ENCODE results near the gene KCNG2. TPM values are rescaled to one million over a fixed set of nuclear protein-coding genes. Genes with fewer than 3 reads are reported as not detected.

Gene KCNG2
- total and polyA plus RNA-seq, 4 donors: 0.03 to 0.23 (median 0.08) TPM; not detected in 1

DNA sequence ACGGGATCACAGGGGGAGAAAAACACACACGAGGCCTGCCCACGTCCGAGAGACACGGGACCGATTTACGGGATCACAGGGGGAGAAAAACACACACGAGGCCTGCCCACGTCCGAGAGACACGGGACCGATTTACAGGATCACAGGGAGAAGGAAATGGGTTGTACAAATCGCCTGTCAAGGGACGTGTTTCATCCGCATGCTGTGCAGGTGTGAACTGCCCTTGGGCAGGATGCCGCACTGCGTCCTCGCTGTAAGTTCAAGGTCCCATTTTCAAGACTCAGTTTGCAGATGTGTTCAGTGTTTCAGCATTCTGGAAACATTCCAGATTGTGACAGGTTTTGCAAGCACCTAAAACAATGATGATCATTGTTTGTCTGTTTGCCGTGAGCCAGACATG, 2.3 kb upstream of the KCNG2 start:
- TF ChIP-seq SP1 (IDR thresholded peaks at IDR 0.05) (no peak), HNF4G (IDR thresholded peaks at IDR 0.05) (no peak), YY1 (IDR thresholded peaks at IDR 0.05) (no peak), NR2F2 (IDR thresholded peaks at IDR 0.05) (no peak), ATF3 (IDR thresholded peaks at IDR 0.05) (no peak), RXRA (IDR thresholded peaks at IDR 0.05) (no peak), CTCF (IDR thresholded peaks at IDR 0.05; ENCODE audit: low read depth, low read length, missing input control) (no peak), EGR1 (IDR thresholded peaks at IDR 0.05; ENCODE audit: low read depth in 2 of 2) (no peak), RAD21 (IDR thresholded peaks at IDR 0.05) (no peak), TAF1 (conservative IDR thresholded peaks at IDR 0.05) (no peak), ZBTB33 (IDR thresholded peaks at IDR 0.05) (no peak), JUND (IDR thresholded peaks at IDR 0.05) (no peak), FOXA1 (IDR thresholded peaks at IDR 0.05) (no peak), FOXA2 (IDR thresholded peaks at IDR 0.05) (no peak), HNF4A (conservative IDR thresholded peaks at IDR 0.05) (no peak)
- TF ChIP-seq, protein P1, sequence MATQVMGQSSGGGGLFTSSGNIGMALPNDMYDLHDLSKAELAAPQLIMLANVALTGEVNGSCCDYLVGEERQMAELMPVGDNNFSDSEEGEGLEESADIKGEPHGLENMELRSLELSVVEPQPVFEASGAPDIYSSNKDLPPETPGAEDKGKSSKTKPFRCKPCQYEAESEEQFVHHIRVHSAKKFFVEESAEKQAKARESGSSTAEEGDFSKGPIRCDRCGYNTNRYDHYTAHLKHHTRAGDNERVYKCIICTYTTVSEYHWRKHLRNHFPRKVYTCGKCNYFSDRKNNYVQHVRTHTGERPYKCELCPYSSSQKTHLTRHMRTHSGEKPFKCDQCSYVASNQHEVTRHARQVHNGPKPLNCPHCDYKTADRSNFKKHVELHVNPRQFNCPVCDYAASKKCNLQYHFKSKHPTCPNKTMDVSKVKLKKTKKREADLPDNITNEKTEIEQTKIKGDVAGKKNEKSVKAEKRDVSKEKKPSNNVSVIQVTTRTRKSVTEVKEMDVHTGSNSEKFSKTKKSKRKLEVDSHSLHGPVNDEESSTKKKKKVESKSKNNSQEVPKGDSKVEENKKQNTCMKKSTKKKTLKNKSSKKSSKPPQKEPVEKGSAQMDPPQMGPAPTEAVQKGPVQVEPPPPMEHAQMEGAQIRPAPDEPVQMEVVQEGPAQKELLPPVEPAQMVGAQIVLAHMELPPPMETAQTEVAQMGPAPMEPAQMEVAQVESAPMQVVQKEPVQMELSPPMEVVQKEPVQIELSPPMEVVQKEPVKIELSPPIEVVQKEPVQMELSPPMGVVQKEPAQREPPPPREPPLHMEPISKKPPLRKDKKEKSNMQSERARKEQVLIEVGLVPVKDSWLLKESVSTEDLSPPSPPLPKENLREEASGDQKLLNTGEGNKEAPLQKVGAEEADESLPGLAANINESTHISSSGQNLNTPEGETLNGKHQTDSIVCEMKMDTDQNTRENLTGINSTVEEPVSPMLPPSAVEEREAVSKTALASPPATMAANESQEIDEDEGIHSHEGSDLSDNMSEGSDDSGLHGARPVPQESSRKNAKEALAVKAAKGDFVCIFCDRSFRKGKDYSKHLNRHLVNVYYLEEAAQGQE (IDR thresholded peaks at IDR 0.05): no peak
- Histone ChIP-seq H3K9ac (ENCODE audit: low read depth in 1 of 2, low read length in 2 of 2) (no peak overlapping the region), H3K27ac (ENCODE audit: low read depth in 1 of 2, low read length in 2 of 2) (no peak overlapping the region), H3K4me1 (ENCODE audit: control insufficient read depth in 4 of 4, insufficient read depth in 4 of 4, low read length in 3 of 4) (peaks cover 3 to 13% (median 7%) of the 10 kb centered on the region in 4 donors), H3K36me3 (ENCODE audit: control insufficient read depth in 4 of 4, insufficient read depth in 3 of 4, low read depth in 1 of 4, low read length in 3 of 4) (no peaks in the 10 kb centered on the region), H3K4me3 (ENCODE audit: low read depth in 1 of 3, low read length in 3 of 3) (no peak overlapping the region), H3K9me3 (ENCODE audit: control insufficient read depth in 4 of 4, low read length in 3 of 4) (peaks cover 0 to 3% (median 0%) of the 10 kb centered on the region in 4 donors), H3K27me3 (ENCODE audit: control insufficient read depth in 4 of 4, insufficient read depth in 4 of 4, low read length in 3 of 4) (peaks cover 0 to 15% (median 12%) of the 10 kb centered on the region in 4 donors)
- no peak for DNase-seq (ENCODE audit: low spot score)
- 89% methylated on average over 19 of the region's 19 CpGs for WGBS

DNA sequence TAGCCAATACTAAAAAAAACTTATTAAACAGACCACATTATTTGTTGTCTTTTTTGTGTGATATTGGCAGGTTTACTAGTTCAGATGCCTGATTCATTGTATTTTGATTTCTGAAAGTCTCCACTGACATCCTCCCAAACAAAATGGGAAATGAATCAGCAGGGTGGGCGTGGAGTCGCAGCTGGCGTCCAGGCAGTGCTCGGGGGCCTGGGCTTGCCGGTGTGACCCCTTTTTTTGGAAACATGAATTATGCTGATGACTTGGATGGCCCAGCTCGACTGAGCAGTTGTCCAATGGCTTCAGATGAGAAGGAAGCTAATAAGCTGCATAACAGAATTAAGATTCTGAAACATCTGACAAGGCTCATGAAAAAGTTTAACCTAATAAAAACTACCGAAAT, 1.7 kb upstream of the KCNG2 start:
- TF ChIP-seq FOXA2 (IDR thresholded peaks at IDR 0.05) (no peak), GABPA (IDR thresholded peaks at IDR 0.05 in 1 of 2, conservative IDR thresholded peaks at IDR 0.05 in 1 of 2) (no peak), FOXA1 (IDR thresholded peaks at IDR 0.05) (no peak), TAF1 (conservative IDR thresholded peaks at IDR 0.05) (no peak), JUND (IDR thresholded peaks at IDR 0.05) (no peak), CTCF (IDR thresholded peaks at IDR 0.05; ENCODE audit: low read depth, low read length, missing input control) (no peak), NR2F2 (IDR thresholded peaks at IDR 0.05) (no peak), RAD21 (IDR thresholded peaks at IDR 0.05) (no peak), RXRA (IDR thresholded peaks at IDR 0.05) (no peak), YY1 (IDR thresholded peaks at IDR 0.05) (no peak), ZBTB33 (IDR thresholded peaks at IDR 0.05) (no peak), MAX (IDR thresholded peaks at IDR 0.05) (no peak), ATF3 (IDR thresholded peaks at IDR 0.05) (no peak)
- 54% methylated on average over 7 of the region's 7 CpGs for WGBS
- Histone ChIP-seq H3K9me3 (ENCODE audit: control insufficient read depth in 4 of 4, low read length in 3 of 4) (peaks cover 0 to 3% (median 0%) of the 10 kb centered on the region in 4 donors), H3K27ac (ENCODE audit: low read depth in 1 of 2, low read length in 2 of 2) (no peak overlapping the region), H3K27me3 (ENCODE audit: control insufficient read depth in 4 of 4, insufficient read depth in 4 of 4, low read length in 3 of 4) (peaks cover 0 to 15% (median 12%) of the 10 kb centered on the region in 4 donors), H3K36me3 (ENCODE audit: control insufficient read depth in 4 of 4, insufficient read depth in 3 of 4, low read depth in 1 of 4, low read length in 3 of 4) (no peaks in the 10 kb centered on the region), H3K4me3 (ENCODE audit: low read depth in 1 of 3, low read length in 3 of 3) (no peak overlapping the region), H3K9ac (ENCODE audit: low read depth in 1 of 2, low read length in 2 of 2) (no peak overlapping the region), H3K4me1 (ENCODE audit: control insufficient read depth in 4 of 4, insufficient read depth in 4 of 4, low read length in 3 of 4) (peaks cover 3 to 13% (median 7%) of the 10 kb centered on the region in 4 donors)
- DNase-seq (ENCODE audit: low spot score): no peak

Data from liver (tissue), 9 donors.